ENCODE results near the gene ATP11A.

ATP11A gene

DNA sequence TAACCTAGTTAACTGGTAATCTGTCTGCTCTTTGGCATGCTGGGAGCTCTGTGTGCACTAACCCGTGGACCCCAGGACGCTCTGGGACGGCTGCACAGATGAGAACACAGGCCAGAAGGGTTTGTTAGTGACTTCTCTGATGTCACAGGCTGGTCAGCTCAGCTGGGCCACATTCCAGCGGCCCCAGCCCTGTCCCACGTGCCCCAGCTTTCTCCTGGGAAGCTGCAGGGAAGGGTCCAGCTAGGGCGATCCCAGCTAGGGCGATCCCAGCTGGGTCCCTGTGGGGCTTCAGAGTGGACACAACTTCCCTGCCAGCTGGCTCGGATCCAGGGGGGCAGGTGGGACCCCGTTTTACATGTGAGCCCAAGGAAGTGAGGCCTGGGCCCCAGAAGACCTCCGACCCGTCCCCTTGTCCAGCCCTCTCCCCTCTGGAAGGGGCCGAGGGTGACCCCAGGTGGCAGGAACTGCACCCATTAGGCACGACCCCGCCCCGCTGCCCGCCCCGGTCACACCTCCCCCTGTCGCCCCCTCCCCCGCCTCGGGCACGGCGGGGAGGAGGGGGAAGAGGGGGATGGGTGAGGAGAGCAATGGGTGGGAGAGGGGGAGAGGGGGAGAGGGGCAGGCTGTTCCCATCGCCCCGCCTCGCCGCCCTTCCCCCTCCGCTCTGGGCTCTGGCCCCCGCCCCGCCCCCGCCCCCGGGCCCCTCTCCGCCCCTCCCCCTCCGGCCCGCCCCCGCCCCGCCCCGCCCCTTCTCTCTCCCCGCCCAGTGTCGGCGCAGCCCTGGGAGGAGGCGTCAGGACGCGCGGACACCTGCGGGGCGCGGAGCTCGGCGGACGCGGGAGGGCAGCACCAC is 204.0 kb downstream of the ATP11A start:
- DNase-seq (ENCODE audit: low read depth in 2 of 2), result no peak

DNA sequence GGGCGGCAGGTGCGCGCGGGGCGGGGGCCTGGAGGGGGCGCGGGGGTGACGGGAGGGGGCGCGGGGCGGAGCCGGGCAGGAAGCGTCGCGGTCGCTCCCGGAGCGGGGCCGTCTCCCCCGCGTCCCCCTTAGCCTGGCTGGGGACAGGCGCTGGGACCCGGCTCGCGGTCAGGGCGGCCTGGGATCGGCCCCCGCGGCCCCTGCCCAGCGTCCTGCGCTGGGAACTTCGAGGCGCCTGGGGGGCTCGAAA is 204.5 kb downstream of the ATP11A start:
- DNase-seq (ENCODE audit: low read depth in 2 of 2), result no peak

DNA sequence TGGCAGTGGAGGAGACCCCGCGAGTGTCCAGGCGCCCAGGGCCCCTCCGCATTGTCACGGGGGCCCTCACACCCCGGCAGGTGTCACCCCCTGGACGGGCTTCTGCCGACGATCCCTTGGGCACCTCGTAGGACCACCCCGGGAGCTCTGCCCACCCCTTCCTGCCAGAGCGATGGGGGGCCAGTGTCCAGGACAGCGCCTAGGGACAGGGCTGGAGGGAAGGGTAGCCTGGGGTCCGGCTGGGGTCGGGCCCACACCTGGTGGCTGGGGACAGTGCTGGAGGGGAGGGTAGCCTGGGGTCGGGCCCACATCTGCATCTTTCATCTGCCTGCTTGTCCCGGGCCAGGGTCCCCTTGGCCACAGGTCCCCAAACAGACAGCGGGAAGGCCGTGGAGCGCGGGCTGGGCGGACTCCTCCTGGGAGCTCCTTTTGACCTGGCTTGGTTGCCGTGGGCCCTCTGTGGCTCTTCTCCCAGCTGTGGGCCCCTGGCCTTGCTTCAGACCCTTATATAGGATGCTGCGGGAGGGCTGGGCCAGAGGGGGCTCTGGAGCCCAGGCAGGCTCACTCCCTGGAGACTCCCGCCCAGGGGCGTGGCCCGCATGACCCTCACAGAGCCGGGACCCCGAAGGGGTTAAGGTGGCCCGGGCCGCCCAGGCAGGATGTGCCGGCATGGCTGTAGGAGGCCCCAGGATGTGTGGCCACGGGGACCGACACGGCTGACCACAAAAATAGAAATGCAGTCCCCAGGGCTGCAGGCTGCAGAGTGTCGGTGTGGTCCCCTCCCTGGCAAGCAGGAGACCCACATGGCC is 205.0 kb downstream of the ATP11A start:
- DNase-seq (ENCODE audit: low read depth in 2 of 2), result no peak

DNA sequence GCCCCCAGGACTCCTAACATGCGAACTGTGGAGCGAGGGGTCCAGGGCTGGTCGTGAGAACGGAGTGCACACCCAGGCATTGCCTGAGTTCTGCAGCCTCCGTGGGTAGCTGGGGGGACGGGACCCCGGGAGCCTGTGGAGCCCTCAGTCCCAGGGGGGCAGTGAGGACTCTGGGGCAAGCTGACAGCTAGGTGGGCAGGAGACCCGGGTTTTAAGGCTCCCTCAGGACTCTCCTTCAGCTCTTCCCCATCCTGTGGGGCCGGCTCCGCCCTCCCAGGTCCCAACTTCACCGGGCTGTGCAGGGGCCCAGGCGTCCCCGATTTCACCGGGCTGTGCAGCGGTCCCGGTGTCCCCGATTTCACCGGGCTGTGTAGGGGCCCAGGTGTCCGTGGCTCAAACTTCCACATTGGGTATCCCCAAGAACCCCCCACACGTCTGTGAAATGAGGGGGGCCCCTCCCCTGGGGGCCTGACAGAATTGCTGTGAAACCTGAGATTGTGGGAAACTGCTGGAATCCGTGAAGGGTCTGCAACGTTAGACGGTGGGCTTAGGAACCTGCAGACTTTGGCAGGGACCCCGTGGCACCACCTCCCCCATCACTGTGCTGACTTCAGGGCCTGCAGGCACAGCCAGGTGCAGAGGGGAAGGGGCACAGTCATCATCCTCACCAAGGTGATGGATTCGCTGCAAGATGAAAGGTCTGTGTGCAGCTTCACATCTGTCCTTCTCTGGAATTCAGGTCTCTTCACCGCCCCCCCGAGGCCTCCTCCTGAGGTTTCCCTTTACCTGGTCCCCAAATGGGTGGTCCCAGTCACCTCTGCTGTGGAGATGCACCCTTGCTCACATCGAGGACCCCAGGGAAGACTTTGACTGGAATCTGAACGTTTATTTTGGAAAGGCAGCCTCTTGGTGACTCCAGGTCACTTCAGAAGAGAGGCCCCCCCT is 206.0 kb downstream of the ATP11A start:
- DNase-seq (ENCODE audit: low read depth in 2 of 2), result no peak

DNA sequence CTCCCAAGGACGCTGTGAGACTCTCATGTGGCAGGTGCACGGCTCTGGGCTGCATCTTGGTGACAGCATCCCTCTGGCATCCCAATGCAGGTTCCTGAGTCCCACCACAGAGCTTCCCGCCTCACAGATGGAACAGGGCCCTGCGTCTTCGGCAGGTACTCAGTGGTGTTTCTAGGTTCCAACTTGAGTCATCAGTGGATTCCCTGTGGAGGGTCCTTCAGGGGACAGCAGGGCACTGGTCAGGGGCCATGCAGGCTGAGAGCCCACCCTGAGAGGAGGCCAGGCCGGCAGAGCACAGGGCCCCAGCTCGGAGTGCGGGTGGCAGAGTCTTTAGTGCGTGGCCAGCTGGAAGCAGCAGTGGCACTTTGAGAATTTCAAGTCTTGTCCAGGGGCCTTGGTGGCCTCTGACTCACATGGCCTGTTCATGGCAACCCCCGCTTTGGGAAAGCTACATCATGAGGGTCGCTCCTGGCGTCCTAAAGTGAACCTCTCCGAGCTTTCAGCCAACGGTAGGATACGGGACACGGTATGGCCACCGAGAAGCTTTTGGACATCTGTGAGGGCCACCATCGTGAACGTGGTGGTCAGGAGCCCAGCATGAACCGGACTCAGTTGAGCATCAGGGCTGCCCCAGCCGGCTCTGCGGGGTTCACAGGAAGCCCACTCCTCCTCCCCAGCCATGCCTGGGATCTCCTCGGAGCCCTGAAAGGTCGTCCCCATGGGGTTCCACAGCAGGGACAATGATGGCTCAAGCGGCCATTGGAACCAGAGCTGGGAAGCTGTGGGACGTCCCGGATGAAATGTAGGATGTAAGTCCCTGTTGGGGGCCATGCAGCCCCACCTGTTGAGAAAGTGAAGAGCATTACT is 207.1 kb downstream of the ATP11A start:
- no peak for DNase-seq (ENCODE audit: low read depth in 2 of 2)

DNA sequence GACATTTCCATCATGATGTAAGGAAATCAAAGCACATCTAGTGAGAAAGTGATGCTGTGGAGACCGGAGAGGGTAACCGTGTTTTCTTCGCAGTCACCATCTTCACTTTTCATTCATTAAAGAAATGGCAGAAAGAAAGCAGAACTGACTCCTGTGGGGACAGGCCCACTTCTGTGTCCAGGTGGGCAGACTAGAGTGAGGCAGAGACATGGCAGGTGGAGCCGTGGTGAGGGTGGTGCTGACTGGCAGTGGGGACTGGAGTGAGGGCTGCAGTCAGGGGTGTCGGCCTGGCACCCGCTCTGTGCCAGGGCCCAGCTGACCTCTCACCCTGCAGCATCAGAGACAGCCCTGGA is 207.7 kb downstream of the ATP11A start:
- no peak for DNase-seq (ENCODE audit: low read depth in 2 of 2)

DNA sequence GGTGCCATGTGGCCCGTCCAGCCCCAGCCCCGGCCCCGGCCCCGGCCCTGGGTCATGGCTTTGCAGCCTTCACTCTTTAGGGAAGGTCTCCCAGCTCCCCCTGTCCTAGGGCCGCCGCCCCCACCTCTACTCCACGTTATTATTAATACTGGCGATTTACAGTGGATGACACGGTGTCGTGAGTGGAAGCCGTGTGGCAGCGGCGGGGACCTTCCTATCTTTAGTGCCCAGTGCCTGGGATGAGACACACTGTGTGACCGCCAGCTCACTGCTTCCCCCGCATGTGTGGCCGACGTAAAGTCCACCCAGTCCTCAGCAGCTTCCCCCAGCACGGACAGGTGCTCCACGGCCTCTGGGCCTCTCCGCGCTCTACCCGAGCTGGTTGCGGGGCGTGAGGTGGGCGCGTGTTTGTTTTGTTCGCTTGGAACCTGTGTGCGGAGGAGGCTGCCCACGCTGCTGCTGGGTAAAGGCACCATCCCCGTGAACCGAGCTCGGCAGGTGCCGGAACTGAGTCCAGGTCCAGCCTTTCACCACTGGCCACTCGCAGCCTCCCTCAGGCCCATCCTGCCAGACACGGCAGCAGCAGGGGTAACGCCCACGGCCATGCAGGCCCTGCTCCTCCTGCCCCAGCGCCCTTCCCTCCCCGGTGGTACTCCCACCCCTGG is 208.2 kb downstream of the ATP11A start:
- no peak for DNase-seq (ENCODE audit: low read depth in 2 of 2)

DNA sequence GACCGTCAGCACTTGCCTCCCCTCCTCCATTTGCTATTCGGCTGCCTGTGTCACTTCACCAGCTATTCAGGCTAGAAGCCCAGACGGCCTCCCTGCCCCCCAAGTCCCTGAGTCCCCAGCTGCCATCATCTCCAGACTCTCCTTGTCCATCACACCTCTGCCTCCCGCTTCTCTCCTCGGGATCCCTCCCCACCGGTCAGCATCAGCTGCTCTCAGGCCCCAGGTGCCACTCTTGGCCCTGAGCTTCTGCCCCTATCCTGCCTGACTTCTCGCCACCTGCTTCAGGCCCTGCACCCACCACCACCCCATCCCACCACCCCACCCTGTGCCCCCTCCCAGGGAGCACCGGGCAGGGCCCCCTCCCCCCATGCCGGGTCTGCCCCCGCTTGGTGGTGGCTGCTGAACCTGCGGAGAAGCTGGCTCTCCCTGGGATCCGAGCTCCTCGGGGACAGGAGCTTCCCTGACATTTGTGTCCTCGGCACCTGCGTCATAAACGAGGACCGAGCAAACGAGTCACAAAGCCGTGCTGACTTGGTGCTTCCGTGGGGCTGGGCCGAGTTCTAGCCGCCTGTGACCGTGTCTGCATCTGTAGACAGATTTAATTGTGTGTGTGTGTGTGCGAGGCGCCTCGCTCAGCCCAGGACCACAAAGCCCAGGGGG is 208.9 kb downstream of the ATP11A start:
- DNase-seq (ENCODE audit: low read depth in 2 of 2), result no peak

DNA sequence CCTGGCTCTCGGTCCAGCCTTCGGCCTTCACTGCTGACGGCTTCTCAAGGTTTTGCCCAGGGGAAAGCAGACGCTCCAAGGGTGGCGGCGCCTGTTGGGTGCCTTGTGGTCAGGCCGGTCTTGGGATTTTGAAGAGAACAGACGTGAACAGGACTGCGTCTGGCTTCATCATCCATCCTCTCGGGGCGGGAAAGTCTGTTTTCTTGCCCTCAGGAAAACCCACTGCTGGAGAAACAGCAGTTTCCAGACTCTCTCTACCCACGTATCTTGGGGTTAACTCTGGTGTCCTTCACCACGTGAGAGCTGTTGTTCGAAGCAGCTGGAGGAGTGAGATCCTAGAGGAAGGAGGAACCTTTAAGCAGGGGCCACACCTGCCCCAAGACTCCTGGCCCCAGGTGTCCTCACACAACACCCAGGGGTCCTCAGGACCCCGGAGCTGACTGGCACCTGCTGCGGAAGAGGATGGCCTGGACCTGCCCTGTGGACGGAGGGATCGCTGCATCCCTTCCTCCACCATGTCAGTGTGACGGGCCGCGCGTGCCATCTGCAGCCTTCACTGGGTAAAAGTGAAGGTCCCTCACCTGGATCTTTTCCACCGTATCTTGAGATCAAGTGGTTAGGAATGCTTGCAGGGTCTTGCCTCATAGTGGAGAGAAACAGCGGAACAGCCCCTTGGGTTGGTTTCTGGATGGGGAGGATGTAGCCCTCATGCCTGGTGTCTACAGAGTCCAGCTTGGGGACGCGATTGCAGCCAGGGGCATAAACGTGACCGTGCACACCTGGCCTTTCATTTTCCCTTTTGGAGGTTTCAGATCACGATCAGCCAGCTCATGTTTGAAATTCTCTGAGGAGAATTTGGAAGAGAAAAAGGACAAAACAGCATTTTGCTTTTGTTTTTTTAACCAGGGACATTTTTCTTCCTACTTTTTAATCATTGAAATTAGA is 209.7 kb downstream of the ATP11A start:
- DNase-seq (ENCODE audit: low read depth in 2 of 2), result no peak

DNA sequence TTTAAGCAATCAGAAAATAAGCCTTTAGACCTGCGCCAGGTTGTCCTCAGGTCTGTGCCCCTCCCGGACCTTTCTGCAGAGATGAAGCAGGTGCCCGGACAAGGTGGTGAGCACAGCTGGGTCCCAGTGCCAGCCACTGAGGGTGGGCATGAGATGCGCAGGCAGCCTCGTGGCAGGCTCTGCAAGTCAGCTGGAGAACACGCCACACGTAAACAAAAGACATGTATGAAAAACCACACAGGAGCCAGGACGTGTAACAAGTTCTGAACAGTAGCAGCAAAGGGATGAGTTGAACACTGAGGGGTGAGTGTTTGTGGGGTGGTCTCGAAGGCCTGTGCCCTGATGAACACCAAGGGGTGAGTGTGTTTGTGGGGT is 210.4 kb downstream of the ATP11A start:
- DNase-seq (ENCODE audit: low read depth in 2 of 2), result no peak

DNA sequence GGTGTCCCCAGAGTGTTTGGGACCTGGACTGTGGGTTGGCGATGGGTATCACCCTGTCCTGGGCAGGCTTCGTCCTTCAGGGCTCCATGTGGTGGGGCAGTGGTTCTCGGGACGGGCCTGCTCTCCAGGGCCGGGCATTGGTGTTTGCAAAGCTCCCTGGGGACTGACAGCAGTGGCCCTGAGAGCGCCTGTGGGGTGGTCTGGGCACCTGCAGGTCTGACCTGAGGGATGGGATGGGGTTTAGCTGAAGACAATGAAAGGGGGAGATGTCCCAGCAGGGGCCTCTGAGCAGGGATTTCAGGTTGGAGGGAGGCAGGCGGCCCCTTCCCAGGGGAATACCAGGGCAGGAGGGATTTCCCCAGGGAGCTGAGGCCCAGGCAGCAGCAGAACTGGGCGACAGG is 210.9 kb downstream of the ATP11A start:
- DNase-seq (ENCODE audit: low read depth in 2 of 2), result no peak

DNA sequence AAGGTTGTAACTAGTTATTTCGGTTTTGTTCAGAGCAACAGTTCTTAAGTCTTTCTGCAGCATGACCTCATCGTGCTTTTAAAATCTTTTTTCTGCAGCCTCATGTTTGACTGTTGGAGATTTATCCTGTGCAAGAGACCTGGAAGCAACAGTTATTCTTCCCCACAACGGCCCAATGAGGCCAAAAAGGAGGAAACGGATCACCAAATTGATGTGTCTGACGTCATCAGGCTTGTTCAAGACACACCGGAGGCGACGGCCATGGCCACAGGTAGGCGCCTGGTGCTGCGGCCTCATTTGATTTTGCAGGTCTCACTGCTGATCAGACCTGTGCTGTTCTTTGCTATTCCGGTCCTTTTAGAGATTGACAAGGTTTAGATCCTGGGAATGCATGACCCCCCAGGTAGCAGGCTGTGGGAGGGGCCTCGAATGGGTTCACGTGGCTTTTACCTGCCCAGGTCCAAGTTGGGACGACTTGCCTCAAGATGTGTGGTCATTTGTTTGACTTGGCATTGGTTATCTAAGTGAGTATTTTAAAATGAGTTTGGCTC is 212.3 kb downstream of the ATP11A start:
- no peak for DNase-seq (ENCODE audit: low read depth in 2 of 2)

DNA sequence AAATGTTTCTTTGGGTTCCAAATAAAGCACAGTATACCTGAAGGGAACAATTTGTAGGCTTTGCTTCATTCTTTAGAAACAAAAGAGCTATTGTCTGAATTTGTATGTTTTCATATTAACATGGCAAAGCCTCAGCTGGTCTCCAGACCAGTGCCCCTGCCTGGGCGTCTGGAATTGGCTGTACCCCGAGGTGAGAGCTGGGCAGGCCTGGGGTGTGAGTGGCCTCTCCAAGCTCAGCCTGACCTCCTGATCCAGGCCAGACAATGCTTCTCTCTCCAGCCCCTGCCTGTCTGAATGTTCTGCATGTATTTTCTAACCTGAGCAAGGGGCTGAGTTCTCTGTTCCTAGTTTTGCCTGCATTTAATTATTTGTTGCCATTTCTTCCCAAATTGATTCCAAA is 212.8 kb downstream of the ATP11A start:
- no peak for DNase-seq (ENCODE audit: low read depth in 2 of 2)

DNA sequence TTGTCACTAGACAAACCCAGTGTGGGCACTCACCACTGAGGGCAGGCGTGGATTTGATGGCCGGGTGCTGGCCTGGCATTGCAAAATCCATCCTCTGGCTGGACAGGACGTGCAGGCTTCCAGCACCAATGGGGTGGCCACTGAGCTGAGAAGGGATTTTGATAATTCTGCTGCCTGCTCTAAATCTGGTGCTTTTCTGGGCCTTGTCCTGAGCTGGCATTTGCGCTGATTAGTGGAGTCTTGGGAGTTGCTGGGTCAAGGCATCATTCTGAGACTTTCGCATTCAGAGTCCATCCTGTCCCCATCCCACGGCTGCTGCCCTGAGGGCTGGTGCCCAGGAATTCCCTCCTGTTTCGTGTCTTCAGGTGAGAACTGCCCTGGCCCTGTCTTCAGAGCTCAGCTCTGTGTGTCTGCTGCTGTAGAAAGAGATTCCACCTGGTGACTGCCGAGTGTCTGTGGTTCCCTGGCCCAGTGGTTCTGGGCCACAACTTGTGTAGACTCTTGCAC is 213.3 kb downstream of the ATP11A start:
- DNase-seq (ENCODE audit: low read depth in 2 of 2), result no peak

DNA sequence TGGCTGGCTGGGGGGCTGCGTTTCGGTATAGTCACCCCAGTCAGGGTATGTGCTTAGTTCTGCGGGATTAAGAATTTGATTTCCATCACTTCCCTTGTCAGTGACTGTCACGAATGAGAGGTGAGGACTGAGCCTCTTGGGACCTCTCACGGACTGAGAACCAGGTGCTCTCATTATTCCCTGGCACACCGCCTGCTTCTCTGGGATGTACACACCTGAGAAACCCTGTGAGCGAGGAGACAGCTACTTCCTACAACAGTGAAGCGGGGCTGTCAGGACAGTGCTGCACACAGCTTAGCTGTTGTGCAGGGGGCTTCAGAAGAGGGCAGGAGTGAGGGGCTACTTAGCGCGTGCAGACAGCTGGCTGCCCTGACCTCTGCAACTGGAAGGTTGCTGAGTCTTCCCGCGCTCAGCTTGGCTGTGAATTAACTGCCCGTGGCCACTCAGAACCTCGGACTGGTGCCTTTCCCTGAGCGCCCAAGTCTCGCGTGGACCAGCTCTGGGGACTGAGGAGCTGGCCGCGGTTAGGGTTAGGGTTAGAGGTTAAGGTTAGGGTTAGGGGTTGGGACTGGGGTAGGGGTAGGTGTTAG is 213.9 kb downstream of the ATP11A start:
- DNase-seq (ENCODE audit: low read depth in 2 of 2), result no peak

DNA sequence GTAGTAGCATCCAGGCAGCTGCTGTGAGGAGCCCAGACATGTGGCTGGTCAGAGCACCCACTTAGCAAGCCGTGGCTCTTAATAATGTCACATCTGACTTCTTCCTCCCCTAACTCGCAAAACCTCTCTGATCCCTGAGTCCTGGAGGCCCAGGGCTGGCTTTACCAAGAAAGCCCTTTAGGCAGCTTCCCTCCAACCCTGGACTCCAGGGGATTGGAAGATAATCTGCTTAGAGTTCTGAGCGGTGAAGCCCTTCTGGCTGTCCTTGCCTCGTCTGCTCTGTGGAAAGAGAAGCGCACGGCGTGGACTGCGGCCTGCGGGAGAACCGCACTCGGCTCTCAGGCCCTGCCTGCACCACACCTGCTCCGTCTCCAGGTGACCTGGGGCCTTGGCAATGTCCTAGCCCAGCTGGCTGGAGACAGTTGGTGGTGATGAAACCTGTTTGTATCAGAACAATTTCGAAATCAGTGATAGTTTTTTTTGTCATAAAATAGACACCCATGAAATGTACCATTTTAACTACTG is 214.7 kb downstream of the ATP11A start:
- DNase-seq (ENCODE audit: low read depth in 2 of 2), result no peak

DNA sequence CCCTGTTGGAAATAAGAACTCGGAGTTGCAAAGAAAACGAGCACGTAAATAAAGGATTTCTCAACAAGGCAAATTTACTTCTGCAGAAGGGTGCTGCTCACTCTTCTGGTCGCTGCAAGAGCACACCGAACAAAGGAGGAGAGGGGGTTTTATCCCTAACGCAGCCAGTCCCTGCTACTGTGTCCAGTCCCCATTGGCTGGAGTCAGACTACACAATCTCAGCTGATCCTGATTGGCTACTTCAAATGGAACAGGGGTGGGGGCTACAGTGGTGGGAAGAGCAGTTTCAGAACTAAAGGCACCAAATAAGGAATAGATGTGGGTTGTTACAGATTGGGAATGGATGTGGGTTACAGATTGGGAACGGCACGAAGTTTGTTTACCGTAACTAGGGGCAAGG is 215.2 kb downstream of the ATP11A start:
- no peak for DNase-seq (ENCODE audit: low read depth in 2 of 2)

DNA sequence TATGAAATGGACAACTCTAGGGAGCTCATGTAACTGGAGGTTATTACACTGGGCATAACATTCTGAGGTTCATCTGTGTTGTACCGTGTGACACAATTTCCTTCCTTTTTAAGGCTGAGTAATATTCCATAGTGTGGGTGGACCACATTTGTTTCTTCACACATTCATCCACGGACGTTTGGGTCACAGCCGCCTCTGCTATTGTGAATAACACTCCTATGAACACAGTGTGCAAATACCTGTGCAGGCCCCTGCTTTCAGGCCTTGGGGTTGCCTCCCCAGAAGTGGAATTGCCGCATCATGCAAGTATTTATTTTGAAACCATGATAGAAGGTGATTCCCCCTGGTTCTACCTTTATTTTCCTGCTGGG is 215.8 kb downstream of the ATP11A start:
- DNase-seq (ENCODE audit: low read depth in 2 of 2), result no peak

Data from stimulated activated CD8-positive, alpha-beta memory T cell treated with anti-CD3 and anti-CD28 coated beads, Interleukin-2, amount 100 ng/mL, for 48 hours (primary cell).